ENCODE results near the gene PPP1R3F. TPM values are rescaled to one million over a fixed set of nuclear protein-coding genes. Genes with fewer than 3 reads are reported as not detected.
A peak's percentile ranks its signal among the peaks of the same experiment; 100 is the strongest.

PPP1R3F gene
- total RNA-seq, 1 donor from 2014 or later: 6.6 TPM

- TF ChIP-seq CTCF (IDR thresholded peaks at IDR 0.05; ENCODE audit: insufficient read depth, low read depth, low read length) (no peak), EZH2 (IDR thresholded peaks at IDR 0.05; ENCODE audit: insufficient read depth, low read length) (no peak)
- no peak overlapping the region for H3K4me3 Mint-ChIP-seq (ENCODE audit: unreplicated experiment)
- FAIRE-seq (no peak), DNase-seq (ENCODE audit: low read depth) (no peak)
- H3K4me1 ChIP-seq (ENCODE audit: insufficient read depth, low read length): no peaks in the 10 kb centered on the region
- H3K27ac Mint-ChIP-seq (ENCODE audit: unreplicated experiment): peak overlapping the region; percentile 78
- peaks cover 2% of the 10 kb centered on the region for H3K27me3 Mint-ChIP-seq (ENCODE audit: low read depth, unreplicated experiment)
- no peak overlapping the region for H3K9ac ChIP-seq (ENCODE audit: low read length)
- H3K27me3 ChIP-seq (ENCODE audit: insufficient read depth, low read length): no peaks in the 10 kb centered on the region
- no peaks in the 10 kb centered on the region for H3K36me3 ChIP-seq (ENCODE audit: insufficient read depth, low read length)
- H3K4me1 Mint-ChIP-seq (ENCODE audit: low read depth, unreplicated experiment): peaks cover 2% of the 10 kb centered on the region
- H3K79me2 ChIP-seq (ENCODE audit: insufficient read depth, low read length): no peaks in the 10 kb centered on the region
- H3K36me3 Mint-ChIP-seq (ENCODE audit: low read depth, unreplicated experiment): no peaks in the 10 kb centered on the region
- no peaks in the 10 kb centered on the region for H4K20me1 ChIP-seq (ENCODE audit: insufficient read depth, low read length)
- H3K9me3 Mint-ChIP-seq (ENCODE audit: unreplicated experiment): no peaks in the 10 kb centered on the region
- no peak overlapping the region for H2AFZ ChIP-seq (ENCODE audit: low read depth, low read length)
- no peak overlapping the region for H3K4me2 ChIP-seq (ENCODE audit: low read length)
- H3K9me3 ChIP-seq (ENCODE audit: insufficient read depth, low read depth, low read length): no peaks in the 10 kb centered on the region
- H3K4me3 ChIP-seq (ENCODE audit: insufficient read depth, low read depth, low read length): no peak overlapping the region
- no peak overlapping the region for H3K27ac ChIP-seq (ENCODE audit: low read depth, low read length)
Measured at GRCh38 chrX:49260221-49260985, 9.2 kb upstream of the PPP1R3F start.

DNA sequence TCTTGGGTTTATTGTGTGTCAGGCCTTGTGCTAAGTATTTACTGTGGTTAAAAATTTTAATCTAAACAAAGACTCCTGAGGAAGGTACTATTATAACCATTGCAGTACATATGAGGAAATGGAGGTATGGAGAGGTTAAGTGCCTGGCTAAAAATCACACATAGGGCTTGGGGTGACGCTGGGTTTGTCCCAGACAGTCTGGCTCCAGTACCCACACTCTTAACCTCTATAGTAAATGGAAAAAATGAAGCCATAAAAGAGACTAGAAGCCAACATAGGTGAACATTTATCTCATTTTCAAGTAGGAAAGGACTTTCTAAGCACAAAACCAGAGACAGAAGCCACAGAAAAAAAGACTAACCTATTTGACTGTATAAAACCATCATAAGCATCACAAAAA is 7.0 kb upstream of the PPP1R3F start:
- no peaks in the 10 kb centered on the region for H3K4me1 ChIP-seq (ENCODE audit: insufficient read depth, low read length)
- no peaks in the 10 kb centered on the region for H3K36me3 ChIP-seq (ENCODE audit: insufficient read depth, low read length)
- TF ChIP-seq EZH2 (IDR thresholded peaks at IDR 0.05; ENCODE audit: insufficient read depth, low read length): no peak
- TF ChIP-seq CTCF (IDR thresholded peaks at IDR 0.05; ENCODE audit: insufficient read depth, low read depth, low read length): no peak
- no peaks in the 10 kb centered on the region for H4K20me1 ChIP-seq (ENCODE audit: insufficient read depth, low read length)
- H3K9ac ChIP-seq (ENCODE audit: low read length): no peak overlapping the region
- no peak overlapping the region for H2AFZ ChIP-seq (ENCODE audit: low read depth, low read length)
- Mint-ChIP-seq H3K27ac (ENCODE audit: unreplicated experiment) (no peak overlapping the region), H3K36me3 (ENCODE audit: low read depth, unreplicated experiment) (no peaks in the 10 kb centered on the region), H3K4me1 (ENCODE audit: low read depth, unreplicated experiment) (peaks cover 2% of the 10 kb centered on the region), H3K27me3 (ENCODE audit: low read depth, unreplicated experiment) (peaks cover 2% of the 10 kb centered on the region), H3K4me3 (ENCODE audit: unreplicated experiment) (no peak overlapping the region), H3K9me3 (ENCODE audit: unreplicated experiment) (no peaks in the 10 kb centered on the region)
- no peak for DNase-seq (ENCODE audit: low read depth)
- H3K9me3 ChIP-seq (ENCODE audit: insufficient read depth, low read depth, low read length): no peaks in the 10 kb centered on the region
- H3K4me2 ChIP-seq (ENCODE audit: low read length): no peak overlapping the region
- H3K27ac ChIP-seq (ENCODE audit: low read depth, low read length): no peak overlapping the region
- H3K79me2 ChIP-seq (ENCODE audit: insufficient read depth, low read length): no peaks in the 10 kb centered on the region
- no peak overlapping the region for H3K4me3 ChIP-seq (ENCODE audit: insufficient read depth, low read depth, low read length)
- no peaks in the 10 kb centered on the region for H3K27me3 ChIP-seq (ENCODE audit: insufficient read depth, low read length)
- no peak for FAIRE-seq

DNA sequence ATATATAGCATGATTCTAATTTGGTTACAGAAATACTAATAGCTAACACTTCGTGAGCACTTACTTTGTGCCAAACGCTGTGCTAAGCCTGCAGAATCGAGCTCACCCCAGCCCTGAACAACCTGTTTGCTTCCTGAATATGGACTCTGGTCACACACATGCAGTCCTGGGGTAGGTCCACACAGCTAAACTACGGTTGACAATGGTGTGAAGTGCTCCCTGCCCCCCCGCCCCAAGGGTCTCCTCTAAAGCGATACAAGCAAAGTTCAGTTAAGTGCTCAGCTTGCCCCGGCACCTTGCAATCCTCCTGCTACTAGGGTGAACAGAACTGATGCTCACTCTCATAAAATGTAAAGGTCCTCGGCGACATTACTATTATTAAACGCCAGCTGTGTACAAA is 6.0 kb upstream of the PPP1R3F start:
- H3K27me3 ChIP-seq (ENCODE audit: insufficient read depth, low read length): no peaks in the 10 kb centered on the region

More for the DNA sequence above, 6.0 kb upstream of the PPP1R3F start:
- Histone ChIP-seq H3K4me1 (ENCODE audit: insufficient read depth, low read length) (no peaks in the 10 kb centered on the region), H3K79me2 (ENCODE audit: insufficient read depth, low read length) (no peaks in the 10 kb centered on the region), H4K20me1 (ENCODE audit: insufficient read depth, low read length) (no peaks in the 10 kb centered on the region), H3K9me3 (ENCODE audit: insufficient read depth, low read depth, low read length) (no peaks in the 10 kb centered on the region), H3K27ac (ENCODE audit: low read depth, low read length) (no peak overlapping the region), H3K4me2 (ENCODE audit: low read length) (no peak overlapping the region), H3K36me3 (ENCODE audit: insufficient read depth, low read length) (no peaks in the 10 kb centered on the region), H2AFZ (ENCODE audit: low read depth, low read length) (no peak overlapping the region), H3K4me3 (ENCODE audit: insufficient read depth, low read depth, low read length) (no peak overlapping the region), H3K9ac (ENCODE audit: low read length) (no peak overlapping the region)
- H3K27me3 Mint-ChIP-seq (ENCODE audit: low read depth, unreplicated experiment): peaks cover 2% of the 10 kb centered on the region
- no peaks in the 10 kb centered on the region for H3K9me3 Mint-ChIP-seq (ENCODE audit: unreplicated experiment)
- H3K27ac Mint-ChIP-seq (ENCODE audit: unreplicated experiment): no peak overlapping the region
- FAIRE-seq (no peak), DNase-seq (ENCODE audit: low read depth) (no peak)
- no peaks in the 10 kb centered on the region for H3K36me3 Mint-ChIP-seq (ENCODE audit: low read depth, unreplicated experiment)
- H3K4me3 Mint-ChIP-seq (ENCODE audit: unreplicated experiment): no peak overlapping the region
- H3K4me1 Mint-ChIP-seq (ENCODE audit: low read depth, unreplicated experiment): peaks cover 2% of the 10 kb centered on the region
- TF ChIP-seq EZH2 (IDR thresholded peaks at IDR 0.05; ENCODE audit: insufficient read depth, low read length) (no peak), CTCF (IDR thresholded peaks at IDR 0.05; ENCODE audit: insufficient read depth, low read depth, low read length) (no peak)
